NB4 (cell line): ENCODE measurements around the gene CYB5RL.

Experiments used
- POLR2A ChIP-seq: IDR thresholded peaks from 2 replicates; pipeline ENCODE4 v1.6.1; 2011; ENCODE audit warnings: mild to moderate bottlenecking; ENCODE audit not compliant: insufficient read length; ENCODE audit errors: extremely low read depth
- TF ChIP-seq, protein P1 (sequence below): IDR thresholded peaks from 2 replicates; pipeline ENCODE4 v1.6.1; 2011; ENCODE audit warnings: low read depth, low read length
- TF ChIP-seq, protein P2 (sequence below): IDR thresholded peaks from one replicate; pipeline ENCODE4 v1.5.1; 2012; ENCODE audit warnings: low read depth, low read length

DNA sequence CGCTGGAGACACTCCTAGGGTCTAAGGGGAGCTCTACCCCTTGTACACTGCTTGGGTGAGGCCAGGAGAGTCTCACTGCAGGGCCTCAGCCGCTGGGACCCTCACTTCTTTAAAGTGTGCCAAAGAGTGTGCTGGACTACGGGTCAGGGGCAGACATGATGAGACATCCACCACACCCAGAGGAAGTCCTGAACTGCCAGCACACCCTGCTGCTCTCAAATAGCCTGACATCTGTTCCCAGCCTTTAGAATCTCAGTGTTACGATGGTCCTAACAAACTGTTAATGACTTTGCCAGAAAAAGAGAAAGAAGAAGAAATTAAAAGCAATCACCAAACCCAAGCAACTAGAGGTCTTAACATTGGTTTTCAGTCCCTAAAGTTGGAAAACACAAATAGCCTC lies 49.1 kb upstream of the CYB5RL start:
- TF ChIP-seq, protein P1, sequence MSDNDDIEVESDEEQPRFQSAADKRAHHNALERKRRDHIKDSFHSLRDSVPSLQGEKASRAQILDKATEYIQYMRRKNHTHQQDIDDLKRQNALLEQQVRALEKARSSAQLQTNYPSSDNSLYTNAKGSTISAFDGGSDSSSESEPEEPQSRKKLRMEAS, result no peak
- TF ChIP-seq, protein P2, sequence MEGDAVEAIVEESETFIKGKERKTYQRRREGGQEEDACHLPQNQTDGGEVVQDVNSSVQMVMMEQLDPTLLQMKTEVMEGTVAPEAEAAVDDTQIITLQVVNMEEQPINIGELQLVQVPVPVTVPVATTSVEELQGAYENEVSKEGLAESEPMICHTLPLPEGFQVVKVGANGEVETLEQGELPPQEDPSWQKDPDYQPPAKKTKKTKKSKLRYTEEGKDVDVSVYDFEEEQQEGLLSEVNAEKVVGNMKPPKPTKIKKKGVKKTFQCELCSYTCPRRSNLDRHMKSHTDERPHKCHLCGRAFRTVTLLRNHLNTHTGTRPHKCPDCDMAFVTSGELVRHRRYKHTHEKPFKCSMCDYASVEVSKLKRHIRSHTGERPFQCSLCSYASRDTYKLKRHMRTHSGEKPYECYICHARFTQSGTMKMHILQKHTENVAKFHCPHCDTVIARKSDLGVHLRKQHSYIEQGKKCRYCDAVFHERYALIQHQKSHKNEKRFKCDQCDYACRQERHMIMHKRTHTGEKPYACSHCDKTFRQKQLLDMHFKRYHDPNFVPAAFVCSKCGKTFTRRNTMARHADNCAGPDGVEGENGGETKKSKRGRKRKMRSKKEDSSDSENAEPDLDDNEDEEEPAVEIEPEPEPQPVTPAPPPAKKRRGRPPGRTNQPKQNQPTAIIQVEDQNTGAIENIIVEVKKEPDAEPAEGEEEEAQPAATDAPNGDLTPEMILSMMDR, result no peak
- no peak for TF ChIP-seq POLR2A
